Activated T-cell treated with anti-CD3 and anti-CD28 coated beads, Interleukin-2, amount 50 U/mL, for 1 hour (primary cell): ENCODE data around the gene PRKN.
"Not testable (repeated sequence)": the region's sequence is repeated elsewhere in the genome, so short reads cannot be mapped to it uniquely, and the experiment has no call there.

Experiments
- DNase-seq: peaks from one replicate; pipeline ENCODE4 v3.0.0-alpha.2; 2020

Gene PRKN

GRCh38 chr6:161354276-161354840 lies 1373.2 kb downstream of the PRKN start:
- no peak for DNase-seq

GRCh38 chr6:161353208-161353613 lies 1374.4 kb downstream of the PRKN start:
- no peak for DNase-seq

GRCh38 chr6:161351858-161352257 lies 1375.7 kb downstream of the PRKN start:
- no peak for DNase-seq

- no peak for DNase-seq
These were observed 1377.7 kb downstream of the PRKN start for GRCh38 chr6:161349886-161350285.

- no peak for DNase-seq
These were observed 1379.0 kb downstream of the PRKN start for GRCh38 chr6:161348628-161348994.

GRCh38 chr6:161347988-161348627 lies 1379.5 kb downstream of the PRKN start:
- DNase-seq = no peak

GRCh38 chr6:161347125-161347524 lies 1380.4 kb downstream of the PRKN start:
- no peak for DNase-seq

- DNase-seq = no peak
These were observed 1380.8 kb downstream of the PRKN start for GRCh38 chr6:161346717-161347116.

- DNase-seq = no peak
These were observed 1382.9 kb downstream of the PRKN start for GRCh38 chr6:161344626-161345025.

GRCh38 chr6:161342039-161342438 lies 1385.5 kb downstream of the PRKN start:
- DNase-seq = no peak

GRCh38 chr6:161341638-161342037 lies 1385.9 kb downstream of the PRKN start:
- no peak for DNase-seq

- no peak for DNase-seq
These were observed 1389.6 kb downstream of the PRKN start for GRCh38 chr6:161338015-161338414.

- no peak for DNase-seq
These were observed 1391.1 kb downstream of the PRKN start for GRCh38 chr6:161336479-161336878.

- DNase-seq = no peak
These were observed 1394.2 kb downstream of the PRKN start for GRCh38 chr6:161333410-161333809.

- DNase-seq = not testable (repeated sequence)
These were observed 1396.0 kb downstream of the PRKN start for GRCh38 chr6:161331402-161332081.

- no peak for DNase-seq
These were observed 1400.1 kb downstream of the PRKN start for GRCh38 chr6:161327360-161327953.

GRCh38 chr6:161319231-161319630 lies 1408.3 kb downstream of the PRKN start:
- no peak for DNase-seq

GRCh38 chr6:161318456-161318855 lies 1409.1 kb downstream of the PRKN start:
- DNase-seq = no peak

- DNase-seq = no peak
These were observed 1411.0 kb downstream of the PRKN start for GRCh38 chr6:161316531-161316930.

GRCh38 chr6:161315246-161315917 lies 1412.2 kb downstream of the PRKN start:
- DNase-seq = not testable (repeated sequence)

- not testable (repeated sequence) for DNase-seq
These were observed 1412.9 kb downstream of the PRKN start for GRCh38 chr6:161314541-161315245.

GRCh38 chr6:161313940-161314509 lies 1413.5 kb downstream of the PRKN start:
- no peak for DNase-seq
